Heart right ventricle (tissue), 16 donors: ENCODE measurements around the gene ANO4. TPM values are rescaled to one million over a fixed set of nuclear protein-coding genes. Genes with fewer than 3 reads are reported as not detected.

Experiments
- ATAC-seq, 8 donors: fragments of 200-7000 bp; cut with Tn5 transposase; one replicate each; pipeline ENCODE4 v1.9.1; 2020; ENCODE audit warnings: mild to moderate bottlenecking in 8 of 8, moderate library complexity in 8 of 8, moderate number of reproducible peaks in 1 of 8
- DNase-seq, 2 donors: peaks; one replicate each; pipeline ENCODE4 v3.0.0-alpha.2; 2020
- H3K27ac ChIP-seq, 10 donors: fragments of 200-600 bp; sonication (generic) in 2 of 10; one replicate each; pipeline versions ENCODE4 v1.5.0 to v1.8.0; 2020 to 2022; ENCODE audit warnings: mild to moderate bottlenecking in 3 of 10
- H3K27me3 ChIP-seq, 7 donors: fragments of 200-600 bp; one replicate each; pipeline ENCODE4 v1.8.0; 2021 to 2022; ENCODE audit warnings: mild to moderate bottlenecking in 2 of 7
- H3K36me3 ChIP-seq, 9 donors: fragments of 200-600 bp; sonication (generic) in 1 of 9; one replicate each; pipeline versions ENCODE4 v1.5.0 to v1.8.0; 2020 to 2022; ENCODE audit warnings: mild to moderate bottlenecking in 2 of 9
- H3K4me1 ChIP-seq, 9 donors: fragments of 200-600 bp; sonication (generic) in 1 of 9; one replicate each; pipeline versions ENCODE4 v1.5.0 to v1.8.0; 2020 to 2022; ENCODE audit warnings: mild to moderate bottlenecking in 4 of 9
- H3K4me3 ChIP-seq, 10 donors: fragments of 200-600 bp; sonication (generic) in 2 of 10; one replicate each; pipeline versions ENCODE4 v1.5.0 to v1.8.0; 2020 to 2022; ENCODE audit warnings: mild to moderate bottlenecking in 7 of 10, moderate library complexity in 2 of 10
- H3K9me3 ChIP-seq, 11 donors: fragments of 200-600 bp in 10 of 11; sonication (generic) in 2 of 11; one replicate each; pipeline versions ENCODE4 v1.5.0 to v1.8.0; 2013 to 2022; ENCODE audit warnings: mild to moderate bottlenecking in 2 of 11, control low read depth in 1 of 11, moderate library complexity in 1 of 11
- WGBS, 2 donors: extraction: QIAGEN DNeasy Blood & Tissue Kit; methylation state at CpG; one replicate each; pipeline ENCODE4 v1.1.7; 2013; ENCODE audit warnings: inconsistent platforms in 1 of 2; 5-methylcytosine and 5-hydroxymethylcytosine counted together
- intact Hi-C, 10 donors: fragments of 100-400 bp; cut with DNase I; formaldehyde crosslinking; loops; one replicate each; pipeline versions ENCODE4 v1.11.1 to v1.14.2; 2022
- polyA plus RNA-seq, 2 donors: library from polyadenylated mRNA; stranded (reverse); fragments of 200-250 nt; gene quantifications; one replicate each; pipeline ENCODE4 v1.2.3, GENCODE V29; 2013
- total RNA-seq, 10 donors: library from RNA; stranded (reverse); fragmentation: NEBNext Ultra II Directional in 3 of 10; extraction: Animal tissue kit (Norgen Biotek cat#: 25700) in 3 of 10; gene quantifications; one replicate each; pipeline versions ENCODE4 v1.2.1 to v1.2.4, GENCODE V29; 2021 to 2023
- TF ChIP-seq, protein P1 (sequence below), 9 donors: fragments of 200-600 bp; sonication (generic) in 2 of 9; IDR thresholded peaks; one replicate each; pipeline versions ENCODE4 v1.5.0 to v1.8.0; 2021 to 2022; ENCODE audit warnings: antibody characterized with exemption in 9 of 9, mild to moderate bottlenecking in 5 of 9, moderate library complexity in 1 of 9
- donor health status: Arrhythmogenic right ventricular cardiomyopathy.
- donor health status: ischemic (EF 13 %, LVEDD 7.1; RV severe dilation, severe dysfunction).
- donor health status: healthy with polysubstance abuse.
- donor health status: DM: no; HTN: yes; CAD: no.
- donor health status: DM: no; HTN: no; CAD: no.
- donor health status: ischemic (EF 25% LVEDD 6.9; RV normal size, moderate dysfunction).
- donor health status: ischemic (EF 25% LVEDD 5.7; RV mildly dilated, moderate dysfunction).
- donor health status: healthy.
- donor health status: DM: yes; HTN: yes; CAD: no.
- donor health status: Ischemic cardiomyopathy.
- donor health status: ischemic (EF 35%, LVEDD 5.7; RV mildly dilated, moderate dysfunction).
- donor health status: nonischemic (EF 11% LVEDD 7.7; RV severe dilation, severe dysfunction).
- donor health status: DM: yes; HTN: yes; CAD: no.
- donor health status: PGD.
- donor health status: ischemic (EF 29% LVEDD 5.4; RV normal size, mild dysfunction).
- donor health status: nonischemic (EF 23%, LVEDD 6.1; RV moderate dilation, normal function).

Gene ANO4
- total and polyA plus RNA-seq, 12 donors = 0.08 to 0.45 (median 0.19) TPM; not detected in 5

DNA sequence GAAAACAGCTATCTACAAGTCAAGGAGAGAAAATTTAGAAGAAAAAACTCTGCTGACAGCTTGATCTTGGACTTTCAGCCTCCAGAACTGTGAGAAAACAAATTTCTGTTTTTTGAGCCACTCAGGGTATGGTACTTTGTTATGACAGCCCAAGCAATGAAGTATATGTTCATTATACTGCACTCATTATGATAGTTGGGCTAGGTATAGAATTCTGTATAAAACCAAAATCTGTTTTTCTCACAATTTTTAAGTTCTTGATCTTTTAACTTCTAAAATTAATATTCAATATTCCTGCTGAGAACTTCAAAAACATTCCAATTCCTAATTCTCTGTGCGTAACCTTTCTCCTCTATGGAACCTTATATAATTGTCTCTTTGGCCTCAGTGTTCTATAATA lies 214.7 kb downstream of the ANO4 start:
- peaks cover 0 to 35% (median 9%) of the 10 kb centered on the region in 11 donors for H3K9me3 ChIP-seq
- no peak overlapping the region for H3K4me3 ChIP-seq
- DNase-seq = no peak
- intact Hi-C loops = no loop called here
- ATAC-seq = no peak
- 89 to 96% methylated on average over 1 of the region's 1 CpG for WGBS, 2 donors
- no peaks in the 10 kb centered on the region for H3K27me3 ChIP-seq
- TF ChIP-seq, protein P1, sequence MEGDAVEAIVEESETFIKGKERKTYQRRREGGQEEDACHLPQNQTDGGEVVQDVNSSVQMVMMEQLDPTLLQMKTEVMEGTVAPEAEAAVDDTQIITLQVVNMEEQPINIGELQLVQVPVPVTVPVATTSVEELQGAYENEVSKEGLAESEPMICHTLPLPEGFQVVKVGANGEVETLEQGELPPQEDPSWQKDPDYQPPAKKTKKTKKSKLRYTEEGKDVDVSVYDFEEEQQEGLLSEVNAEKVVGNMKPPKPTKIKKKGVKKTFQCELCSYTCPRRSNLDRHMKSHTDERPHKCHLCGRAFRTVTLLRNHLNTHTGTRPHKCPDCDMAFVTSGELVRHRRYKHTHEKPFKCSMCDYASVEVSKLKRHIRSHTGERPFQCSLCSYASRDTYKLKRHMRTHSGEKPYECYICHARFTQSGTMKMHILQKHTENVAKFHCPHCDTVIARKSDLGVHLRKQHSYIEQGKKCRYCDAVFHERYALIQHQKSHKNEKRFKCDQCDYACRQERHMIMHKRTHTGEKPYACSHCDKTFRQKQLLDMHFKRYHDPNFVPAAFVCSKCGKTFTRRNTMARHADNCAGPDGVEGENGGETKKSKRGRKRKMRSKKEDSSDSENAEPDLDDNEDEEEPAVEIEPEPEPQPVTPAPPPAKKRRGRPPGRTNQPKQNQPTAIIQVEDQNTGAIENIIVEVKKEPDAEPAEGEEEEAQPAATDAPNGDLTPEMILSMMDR (IDR thresholded peaks at IDR 0.05) = no peak
- H3K36me3 ChIP-seq = no peaks in the 10 kb centered on the region
- no peaks in the 10 kb centered on the region for H3K4me1 ChIP-seq
- H3K27ac ChIP-seq = no peak overlapping the region

DNA sequence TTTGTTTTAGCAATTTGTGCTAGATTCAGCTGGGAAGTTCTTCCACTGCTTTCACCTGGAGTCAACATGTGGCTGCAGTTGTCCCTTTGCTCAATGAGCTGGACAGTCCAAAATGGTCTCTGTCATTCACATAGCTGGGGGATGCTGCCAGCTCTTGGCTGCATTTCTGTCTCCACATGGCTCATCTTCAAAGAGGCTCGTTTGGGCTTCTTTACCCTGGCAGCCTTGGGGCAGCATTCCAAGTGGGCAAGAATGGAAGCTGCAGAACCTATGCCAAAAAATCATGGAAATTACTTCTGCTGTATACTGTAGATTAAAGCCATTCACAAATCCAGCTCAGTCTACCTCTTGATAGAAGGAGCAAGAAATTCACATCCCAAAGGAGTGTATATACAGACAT lies 216.3 kb downstream of the ANO4 start:
- 40 to 41% methylated on average over 1 of the region's 1 CpG for WGBS, 2 donors
- Histone ChIP-seq H3K4me1 (no peaks in the 10 kb centered on the region), H3K27ac (no peak overlapping the region), H3K4me3 (no peak overlapping the region), H3K9me3 (peaks cover 0 to 35% (median 9%) of the 10 kb centered on the region in 11 donors), H3K36me3 (no peaks in the 10 kb centered on the region), H3K27me3 (no peaks in the 10 kb centered on the region)
- intact Hi-C loops = loop anchor here in 1 of 10 donors (10.0 kb wide), 1 partner anchor 1074 kb away; no protein-coding TSS in a partner anchor
- ATAC-seq (no peak), DNase-seq (no peak)
- TF ChIP-seq, protein P1 (IDR thresholded peaks at IDR 0.05) = no peak

DNA sequence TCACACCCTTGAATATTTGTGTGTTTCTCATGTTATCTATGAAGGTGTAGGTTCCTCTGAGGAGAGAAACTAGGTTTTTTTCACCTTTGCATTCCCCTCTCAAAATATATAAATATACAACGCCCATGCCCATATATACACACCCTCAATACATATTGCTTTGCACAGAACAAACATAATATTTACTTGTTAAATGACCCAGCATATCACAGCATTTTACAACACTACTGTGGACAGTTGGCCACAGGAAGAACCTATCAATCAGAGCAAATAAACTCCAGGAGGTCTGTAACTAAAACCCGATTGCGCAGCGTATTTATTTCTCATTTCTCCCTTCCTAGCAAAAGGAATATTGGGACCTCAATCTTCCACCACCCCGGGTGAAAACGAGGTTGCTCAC lies 219.4 kb downstream of the ANO4 start:
- H3K27me3 ChIP-seq = no peaks in the 10 kb centered on the region
- no peak overlapping the region for H3K4me3 ChIP-seq
- H3K4me1 ChIP-seq = no peaks in the 10 kb centered on the region
- peaks cover 0 to 22% (median 9%) of the 10 kb centered on the region in 11 donors for H3K9me3 ChIP-seq
- intact Hi-C loops = loop anchor here in 1 of 10 donors (10.0 kb wide), 1 partner anchor 1071 kb away; no protein-coding TSS in a partner anchor
- H3K27ac ChIP-seq = no peak overlapping the region
- DNase-seq = no peak
- no peak for ATAC-seq
- TF ChIP-seq, protein P1 (IDR thresholded peaks at IDR 0.05) = no peak
- 86 to 92% methylated on average over 6 of the region's 6 CpGs for WGBS, 2 donors
- H3K36me3 ChIP-seq = no peaks in the 10 kb centered on the region

DNA sequence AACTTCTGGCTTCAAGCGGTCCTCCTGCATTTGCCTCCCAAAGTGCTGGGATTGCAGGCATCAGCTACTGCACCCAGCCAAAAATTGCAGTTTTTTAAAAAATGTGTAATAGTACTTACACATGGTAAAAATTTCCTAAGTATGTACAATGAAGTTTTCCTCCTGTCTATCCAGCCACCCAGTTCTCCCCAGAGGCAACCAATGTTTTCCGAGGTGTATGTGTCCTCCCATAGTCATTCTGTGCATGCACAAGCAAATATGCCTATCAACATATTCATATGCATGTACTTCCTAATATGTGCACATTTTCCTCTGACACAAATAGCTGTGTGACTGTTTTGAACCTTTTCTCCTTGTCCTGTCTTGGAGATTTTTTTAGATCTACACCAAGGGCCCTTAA lies 220.5 kb downstream of the ANO4 start:
- no peaks in the 10 kb centered on the region for H3K4me1 ChIP-seq
- H3K4me3 ChIP-seq = no peak overlapping the region
- ATAC-seq = no peak
- 84 to 89% methylated on average over 2 of the region's 2 CpGs for WGBS, 2 donors
- TF ChIP-seq, protein P1 (IDR thresholded peaks at IDR 0.05) = no peak
- no peaks in the 10 kb centered on the region for H3K27me3 ChIP-seq
- intact Hi-C loops = loop anchor here in 1 of 10 donors (10.0 kb wide), 1 partner anchor 1070 kb away; no protein-coding TSS in a partner anchor
- DNase-seq = no peak
- H3K36me3 ChIP-seq = no peaks in the 10 kb centered on the region
- H3K27ac ChIP-seq = no peak overlapping the region
- H3K9me3 ChIP-seq = peaks cover 0 to 12% (median under 1%) of the 10 kb centered on the region in 11 donors
